Adipose tissue (tissue), 3 donors: Measurements from ENCODE around the gene MCM9. TPM values are rescaled to one million over a fixed set of nuclear protein-coding genes. Genes with fewer than 3 reads are reported as not detected.

Experiments used
- H3K27ac ChIP-seq: one replicate; pipeline ENCODE4 v1.5.1; 2013; ENCODE audit warnings: low read depth, low read length
- WGBS, 3 donors: extraction: QIAGEN DNeasy Blood & Tissue Kit; methylation state at CpG; one replicate each; pipeline ENCODE4 v1.1.7; 2013; 5-methylcytosine and 5-hydroxymethylcytosine counted together
- polyA plus RNA-seq, 3 donors: library from polyadenylated mRNA; stranded (reverse); fragments of 200-250 nt; gene quantifications; one replicate each; pipeline ENCODE4 v1.2.3, GENCODE V29; 2013
- donor health status: healthy with polysubstance abuse.
- donor health status: Bipolar disorder and iron deficiency.
- donor health status: healthy.

The MCM9 gene
- polyA plus RNA-seq, 3 donors: 2.0 to 5.1 (median 3.5) TPM

GRCh38 chr6:118787724-118788423 lies 147.1 kb downstream of the MCM9 start:
- WGBS, 3 donors: 51 to 78% (median 59%) methylated on average over 6 of the region's 6 CpGs
- no peak overlapping the region for H3K27ac ChIP-seq

- 76 to 93% (median 91%) methylated on average over 8 of the region's 8 CpGs for WGBS, 3 donors
These were observed 148.1 kb downstream of the MCM9 start for GRCh38 chr6:118786596-118787453.

GRCh38 chr6:118785601-118786000 lies 149.4 kb downstream of the MCM9 start:
- no peak overlapping the region for H3K27ac ChIP-seq
- 94 to 97% (median 96%) methylated on average over 3 of the region's 3 CpGs for WGBS, 3 donors

More at GRCh38 chr6:118786596-118787453, 148.1 kb downstream of the MCM9 start:
- no peak overlapping the region for H3K27ac ChIP-seq

GRCh38 chr6:118784641-118785164 lies 150.3 kb downstream of the MCM9 start:
- 46 to 51% (median 50%) methylated on average over 5 of the region's 5 CpGs for WGBS, 3 donors
- no peak overlapping the region for H3K27ac ChIP-seq

GRCh38 chr6:118783931-118784550 lies 150.9 kb downstream of the MCM9 start:
- H3K27ac ChIP-seq: no peak overlapping the region
- WGBS, 3 donors: 39 to 58% (median 49%) methylated on average over 5 of the region's 5 CpGs

- 56 to 79% (median 65%) methylated on average over 3 of the region's 3 CpGs for WGBS, 3 donors
- no peak overlapping the region for H3K27ac ChIP-seq
These were observed 152.3 kb downstream of the MCM9 start for GRCh38 chr6:118782651-118783050.

- WGBS, 3 donors: 50 to 93% (median 85%) methylated on average over 2 of the region's 2 CpGs
- H3K27ac ChIP-seq: no peak overlapping the region
These were observed 153.1 kb downstream of the MCM9 start for GRCh38 chr6:118781897-118782296.

- 58 to 67% (median 61%) methylated on average over 5 of the region's 5 CpGs for WGBS, 3 donors
- H3K27ac ChIP-seq: no peak overlapping the region
These were observed 154.3 kb downstream of the MCM9 start for GRCh38 chr6:118780668-118781067.

GRCh38 chr6:118776607-118777549 lies 158.1 kb downstream of the MCM9 start:
- 32 to 59% (median 48%) methylated on average over 5 of the region's 5 CpGs for WGBS, 3 donors
- no peak overlapping the region for H3K27ac ChIP-seq

GRCh38 chr6:118775381-118775780 lies 159.6 kb downstream of the MCM9 start:
- WGBS, 3 donors: 91 to 99% (median 97%) methylated on average over 2 of the region's 2 CpGs
- no peak overlapping the region for H3K27ac ChIP-seq

- WGBS, 3 donors: 92 to 96% (median 96%) methylated on average over 2 of the region's 2 CpGs
These were observed 160.4 kb downstream of the MCM9 start for GRCh38 chr6:118774581-118774980.

GRCh38 chr6:118772886-118773285 lies 162.1 kb downstream of the MCM9 start:
- H3K27ac ChIP-seq: no peak overlapping the region
- 95% methylated on average over 3 of the region's 3 CpGs for WGBS, 3 donors

More at GRCh38 chr6:118774581-118774980, 160.4 kb downstream of the MCM9 start:
- H3K27ac ChIP-seq: no peak overlapping the region

- H3K27ac ChIP-seq: no peak overlapping the region
- 60 to 88% (median 62%) methylated on average over 1 of the region's 1 CpG for WGBS, 3 donors
These were observed 163.7 kb downstream of the MCM9 start for GRCh38 chr6:118771253-118771652.

GRCh38 chr6:118770835-118771234 lies 164.1 kb downstream of the MCM9 start:
- no peak overlapping the region for H3K27ac ChIP-seq
- WGBS, 3 donors: 56 to 72% (median 71%) methylated on average over 2 of the region's 2 CpGs

GRCh38 chr6:118770112-118770788 lies 164.7 kb downstream of the MCM9 start:
- 87 to 92% (median 91%) methylated on average over 2 of the region's 2 CpGs for WGBS, 3 donors

GRCh38 chr6:118768904-118769325 lies 166.0 kb downstream of the MCM9 start:
- no peak overlapping the region for H3K27ac ChIP-seq
- 53 to 88% (median 54%) methylated on average over 3 of the region's 3 CpGs for WGBS, 3 donors

More at GRCh38 chr6:118770112-118770788, 164.7 kb downstream of the MCM9 start:
- H3K27ac ChIP-seq: no peak overlapping the region

- 76 to 91% (median 91%) methylated on average over 3 of the region's 3 CpGs for WGBS, 3 donors
- no peak overlapping the region for H3K27ac ChIP-seq
These were observed 166.5 kb downstream of the MCM9 start for GRCh38 chr6:118768441-118768840.
